WERI-Rb-1 (cell line): ENCODE data around the gene IFIT3.

Source experiments
- DNase-seq: peaks from one replicate; pipeline ENCODE4 v3.0.0-alpha.2; 2020
- H3K27ac ChIP-seq: fragments of 250-450 bp; sonication (Bioruptor Pico); 2 replicates; pipeline ENCODE4 v1.5.1; 2020; ENCODE audit warnings: mild to moderate bottlenecking, moderate library complexity
- H3K27me3 ChIP-seq: fragments of 250-450 bp; sonication (Bioruptor Pico); 2 replicates; pipeline ENCODE4 v1.5.1; 2021; ENCODE audit warnings: mild to moderate bottlenecking, low read depth, moderate library complexity; ENCODE audit not compliant: insufficient read depth, severe bottlenecking
- H3K36me3 ChIP-seq: fragments of 250-450 bp; sonication (Bioruptor Pico); 2 replicates; pipeline ENCODE4 v1.5.1; 2020; ENCODE audit warnings: mild to moderate bottlenecking, moderate library complexity
- H3K4me3 ChIP-seq: 2 replicates; pipeline ENCODE4 v1.5.1; 2011; ENCODE audit warnings: low read depth, mild to moderate bottlenecking, control low read depth, low read length
- H3K9me3 ChIP-seq: fragments of 250-450 bp; sonication (Bioruptor Pico); 2 replicates; pipeline ENCODE4 v1.5.1; 2021; ENCODE audit warnings: mild to moderate bottlenecking, moderate library complexity; ENCODE audit not compliant: severe bottlenecking
- CTCF ChIP-seq: IDR thresholded peaks from 2 replicates; pipeline ENCODE4 v1.5.1; 2011; ENCODE audit warnings: low read depth, mild to moderate bottlenecking, control low read depth, inconsistent platforms, low read length

The IFIT3 gene

GRCh38 chr10:89305766-89306433, 21.9 kb upstream of the IFIT3 start:
- Histone ChIP-seq H3K27me3 (no peaks in the 10 kb centered on the region), H3K9me3 (no peaks in the 10 kb centered on the region), H3K27ac (no peak overlapping the region), H3K36me3 (no peaks in the 10 kb centered on the region), H3K4me3 (no peak overlapping the region)
- DNase-seq = no peak
- TF ChIP-seq CTCF = no peak

GRCh38 chr10:89306434-89307268, 21.1 kb upstream of the IFIT3 start:
- no peak for DNase-seq

GRCh38 chr10:89307269-89307577, 20.6 kb upstream of the IFIT3 start:
- Histone ChIP-seq H3K27ac (no peak overlapping the region), H3K27me3 (no peaks in the 10 kb centered on the region), H3K9me3 (no peaks in the 10 kb centered on the region), H3K4me3 (no peak overlapping the region), H3K36me3 (no peaks in the 10 kb centered on the region)
- no peak for TF ChIP-seq CTCF
- DNase-seq = no peak

More at GRCh38 chr10:89306434-89307268, 21.1 kb upstream of the IFIT3 start:
- Histone ChIP-seq H3K27me3 (no peaks in the 10 kb centered on the region), H3K36me3 (no peaks in the 10 kb centered on the region), H3K9me3 (no peaks in the 10 kb centered on the region), H3K4me3 (no peak overlapping the region), H3K27ac (no peak overlapping the region)
- no peak for TF ChIP-seq CTCF

GRCh38 chr10:89308266-89308665, 19.5 kb upstream of the IFIT3 start:
- TF ChIP-seq CTCF = no peak
- Histone ChIP-seq H3K27ac (no peak overlapping the region), H3K27me3 (no peaks in the 10 kb centered on the region), H3K9me3 (no peaks in the 10 kb centered on the region), H3K36me3 (no peaks in the 10 kb centered on the region), H3K4me3 (no peak overlapping the region)
- no peak for DNase-seq

- DNase-seq = no peak
- H3K4me3 ChIP-seq = no peak overlapping the region
- TF ChIP-seq CTCF = no peak
- no peaks in the 10 kb centered on the region for H3K27me3 ChIP-seq
- no peak overlapping the region for H3K27ac ChIP-seq
- H3K9me3 ChIP-seq = no peaks in the 10 kb centered on the region
- H3K36me3 ChIP-seq = no peaks in the 10 kb centered on the region
These were observed 19.1 kb upstream of the IFIT3 start for GRCh38 chr10:89308736-89309135.
